Endothelial cell of umbilical vein (primary cell): ENCODE data around the gene REPS1.

ENCODE experiments used
- FOS ChIP-seq: IDR thresholded peaks from 2 replicates; pipeline ENCODE4 v1.6.1; 2011; ENCODE audit warnings: mild to moderate bottlenecking, low read length, moderate library complexity, borderline replicate concordance; ENCODE audit not compliant: insufficient read depth
- GATA2 ChIP-seq: IDR thresholded peaks from 2 replicates; pipeline ENCODE4 v1.7.0; 2011; ENCODE audit warnings: low read depth, mild to moderate bottlenecking, moderate library complexity, mixed read lengths, low read length; ENCODE audit not compliant: insufficient read length, insufficient read depth
- MYC ChIP-seq: IDR thresholded peaks from one replicate; pipeline ENCODE4 v1.6.1; 2011; ENCODE audit warnings: mild to moderate bottlenecking, low read depth, low read length
- TF ChIP-seq, protein P1 (sequence below), 2 donors: IDR thresholded peaks; 1 replicate in 1 of 2; 2 replicates in 1 of 2; pipeline ENCODE4 v1.5.1; 2011; ENCODE audit warnings: low read length in 2 of 2, mild to moderate bottlenecking in 2 of 2, moderate library complexity in 2 of 2, control low read depth in 1 of 2, inconsistent platforms in 1 of 2, low read depth in 1 of 2; ENCODE audit not compliant: insufficient read depth in 1 of 2; ENCODE audit errors: extremely low read depth in 1 of 2

DNA sequence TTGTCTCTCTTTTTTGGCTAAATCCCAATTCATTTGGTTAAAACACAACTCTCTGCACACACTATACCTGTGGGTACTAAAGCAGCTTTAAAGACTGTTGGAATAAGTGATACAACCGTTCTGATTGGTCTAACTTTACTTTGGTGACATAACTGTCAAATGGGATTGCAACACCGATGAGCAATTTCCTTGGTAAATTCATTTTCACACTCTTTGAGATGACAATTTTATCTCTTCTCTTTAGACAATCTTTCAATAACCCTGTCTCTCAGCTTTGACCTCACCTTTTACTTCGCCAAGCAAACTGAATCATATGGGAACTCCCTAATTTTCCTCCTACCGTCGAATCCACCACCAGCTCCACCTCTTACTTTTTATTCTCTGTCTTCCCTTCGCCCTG, 131.4 kb downstream of the REPS1 start:
- no peak for TF ChIP-seq MYC
- TF ChIP-seq, protein P1, sequence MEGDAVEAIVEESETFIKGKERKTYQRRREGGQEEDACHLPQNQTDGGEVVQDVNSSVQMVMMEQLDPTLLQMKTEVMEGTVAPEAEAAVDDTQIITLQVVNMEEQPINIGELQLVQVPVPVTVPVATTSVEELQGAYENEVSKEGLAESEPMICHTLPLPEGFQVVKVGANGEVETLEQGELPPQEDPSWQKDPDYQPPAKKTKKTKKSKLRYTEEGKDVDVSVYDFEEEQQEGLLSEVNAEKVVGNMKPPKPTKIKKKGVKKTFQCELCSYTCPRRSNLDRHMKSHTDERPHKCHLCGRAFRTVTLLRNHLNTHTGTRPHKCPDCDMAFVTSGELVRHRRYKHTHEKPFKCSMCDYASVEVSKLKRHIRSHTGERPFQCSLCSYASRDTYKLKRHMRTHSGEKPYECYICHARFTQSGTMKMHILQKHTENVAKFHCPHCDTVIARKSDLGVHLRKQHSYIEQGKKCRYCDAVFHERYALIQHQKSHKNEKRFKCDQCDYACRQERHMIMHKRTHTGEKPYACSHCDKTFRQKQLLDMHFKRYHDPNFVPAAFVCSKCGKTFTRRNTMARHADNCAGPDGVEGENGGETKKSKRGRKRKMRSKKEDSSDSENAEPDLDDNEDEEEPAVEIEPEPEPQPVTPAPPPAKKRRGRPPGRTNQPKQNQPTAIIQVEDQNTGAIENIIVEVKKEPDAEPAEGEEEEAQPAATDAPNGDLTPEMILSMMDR (IDR thresholded peaks at IDR 0.05; ENCODE audit: extremely low read depth in 1 of 2, insufficient read depth in 1 of 2, low read depth in 1 of 2, low read length in 2 of 2), result no peak
- TF ChIP-seq GATA2, result no peak
- TF ChIP-seq FOS, result no peak
